NCI-H1436 (cell line): ENCODE data around the gene LGMN.

Experiments
- DNase-seq: peaks from one replicate; lab custom pipeline; 2025; lab: John Stamatoyannopoulos, UW

LGMN gene

DNA sequence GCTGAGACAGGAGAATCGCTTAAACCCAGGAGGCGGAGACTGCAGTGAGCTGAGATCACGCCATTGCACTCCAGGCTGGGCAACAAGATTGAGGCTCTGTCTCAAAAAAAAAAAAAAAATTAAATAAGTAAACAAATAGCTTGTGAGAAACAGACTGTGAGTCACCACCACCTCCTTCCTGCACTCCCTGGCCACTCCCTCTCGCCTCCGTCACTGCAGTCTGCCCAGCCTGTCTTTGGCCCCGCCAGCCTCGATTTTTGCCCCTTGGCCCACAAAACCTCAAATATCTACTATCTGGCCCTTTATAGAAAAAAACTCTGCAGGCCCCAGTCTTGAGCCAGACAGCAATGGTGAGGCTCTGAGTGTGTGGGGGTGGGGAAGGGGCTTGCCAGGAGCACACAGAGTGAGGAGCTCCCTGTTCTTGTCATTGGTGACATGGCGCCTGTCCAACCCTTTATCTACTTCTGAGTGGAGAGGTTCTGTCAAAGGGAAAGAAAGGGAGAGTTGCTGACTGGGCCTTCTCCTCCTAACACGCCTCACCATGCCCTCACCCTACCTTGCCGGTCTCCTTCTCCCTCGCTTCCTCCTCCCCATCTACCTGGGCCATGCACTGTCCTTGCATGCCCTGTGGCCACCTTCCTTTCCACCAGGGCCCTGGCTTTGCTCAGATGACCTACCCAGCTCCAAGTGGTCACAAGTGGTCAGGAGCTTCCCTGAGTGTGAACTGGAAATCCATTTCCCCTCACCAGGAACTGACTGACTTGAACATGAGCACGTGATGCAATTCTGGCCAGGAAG, 22.1 kb downstream of the LGMN start:
- no peak for DNase-seq

DNA sequence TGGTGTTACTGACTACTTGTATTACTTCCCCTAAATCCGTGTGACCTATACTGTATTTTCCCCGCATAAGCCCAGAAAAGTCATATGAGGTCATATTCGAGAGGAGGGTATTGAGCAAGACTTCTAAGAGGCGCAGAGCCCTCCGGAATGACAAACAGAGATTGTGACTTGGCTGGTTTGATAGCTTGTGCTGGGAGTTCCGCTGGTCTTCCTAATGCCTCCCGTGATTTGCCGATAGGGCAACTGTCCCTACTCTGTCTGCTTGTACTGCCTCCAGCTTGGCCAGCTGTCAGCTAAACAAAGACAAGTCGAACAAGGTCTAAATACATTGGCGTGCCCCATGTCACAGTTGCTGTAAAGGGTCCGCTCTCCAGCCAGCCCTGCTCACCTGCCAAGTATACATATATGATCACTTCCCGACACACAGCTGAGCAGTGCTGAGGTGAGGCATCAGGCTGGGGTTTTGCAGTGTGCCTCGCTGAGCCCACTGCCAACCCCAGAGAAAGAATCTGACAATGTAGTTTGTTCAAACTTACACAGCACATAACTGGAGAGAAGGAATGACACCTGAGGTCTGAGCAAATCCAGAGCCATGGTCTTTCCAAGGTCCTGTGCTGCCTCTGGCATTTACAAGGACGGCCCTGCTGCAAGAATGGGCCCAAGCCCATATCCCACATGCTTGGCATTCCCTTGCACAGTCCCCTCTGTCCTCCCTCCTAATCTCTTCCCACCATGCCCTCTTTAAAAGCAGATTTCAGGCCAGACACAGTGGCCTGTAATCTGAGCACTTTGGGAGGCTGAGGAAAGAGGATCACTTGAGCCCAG, 23.7 kb downstream of the LGMN start:
- DNase-seq: no peak

DNA sequence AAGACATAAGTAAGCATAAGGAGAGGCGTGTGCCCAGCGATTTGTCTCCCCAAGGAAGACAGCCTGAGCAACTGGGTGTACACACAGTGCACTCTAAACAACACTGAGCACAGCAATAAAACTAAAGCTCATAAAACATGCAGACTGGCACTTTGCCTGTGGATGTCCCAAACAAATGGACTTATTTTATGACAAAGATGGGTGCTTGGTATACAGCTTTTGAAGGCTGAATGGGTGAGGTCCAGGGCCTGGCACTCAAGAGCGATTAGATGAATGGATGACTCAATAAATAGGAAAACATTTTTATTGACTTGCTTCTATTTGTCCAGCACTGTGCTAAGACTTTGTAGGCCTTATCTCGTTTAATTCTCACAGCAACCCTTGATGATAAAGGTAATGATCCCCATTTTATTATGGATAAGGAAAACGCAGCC, 28.5 kb downstream of the LGMN start:
- DNase-seq: no peak

DNA sequence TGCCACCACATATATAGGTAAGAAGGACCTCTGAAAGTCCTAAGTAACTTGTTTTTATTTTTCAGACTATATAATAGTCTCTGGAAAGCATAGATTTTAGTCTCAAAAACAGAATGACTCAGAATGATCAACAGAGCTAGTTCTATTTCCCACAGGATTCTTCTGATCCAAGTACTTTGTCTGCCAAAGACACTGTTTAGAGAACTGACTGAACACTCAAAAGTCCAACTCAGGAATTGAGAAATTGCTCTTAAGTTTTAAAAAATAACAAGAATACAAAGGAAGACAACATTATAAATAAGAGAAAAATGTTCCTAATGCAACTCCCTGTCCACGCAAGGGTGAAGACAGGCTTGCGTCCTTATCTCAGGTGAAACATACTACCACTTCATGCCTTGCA, 29.0 kb downstream of the LGMN start:
- no peak for DNase-seq

DNA sequence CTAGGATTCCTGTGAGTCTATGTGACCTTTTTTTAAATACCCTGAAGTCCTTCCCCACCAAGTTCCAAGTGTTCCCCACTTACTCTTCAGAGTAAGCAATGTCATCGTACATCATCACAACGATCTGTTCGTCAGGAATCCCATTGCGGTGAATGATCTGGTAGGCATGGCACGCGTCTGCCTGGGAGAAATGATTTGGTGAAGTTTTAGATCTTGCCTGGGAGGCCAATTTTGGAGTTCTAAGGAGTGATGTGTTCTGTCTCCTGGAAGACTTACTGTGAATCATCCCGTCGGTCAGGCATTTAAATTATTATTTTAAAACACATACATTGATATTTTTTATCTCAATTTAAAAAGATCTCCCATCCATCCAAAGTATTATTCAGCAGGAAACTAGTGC, 29.8 kb downstream of the LGMN start:
- no peak for DNase-seq

DNA sequence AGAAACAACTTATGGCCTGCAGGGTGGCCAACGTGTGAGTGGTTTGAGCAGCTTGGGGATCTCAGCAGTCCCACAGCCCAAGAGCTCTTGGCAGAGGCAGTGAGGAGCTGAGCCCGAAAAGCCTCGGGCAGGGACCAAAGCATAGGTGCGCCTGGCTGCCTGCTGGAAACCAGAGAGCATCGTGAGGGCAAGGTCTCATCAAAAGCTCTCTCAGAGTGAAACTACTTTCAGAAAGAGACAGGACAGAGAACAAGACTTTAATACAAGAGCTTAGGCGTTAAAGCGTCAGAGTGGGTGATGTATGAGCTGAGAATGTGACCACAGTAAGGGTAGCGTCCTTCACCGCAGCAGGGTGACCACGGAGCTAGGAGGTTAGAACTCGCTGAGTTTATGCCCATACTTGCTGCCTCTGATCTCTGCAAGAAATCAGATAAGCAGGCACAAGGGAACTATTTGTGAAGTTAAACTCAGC, 30.8 kb downstream of the LGMN start:
- DNase-seq: no peak

DNA sequence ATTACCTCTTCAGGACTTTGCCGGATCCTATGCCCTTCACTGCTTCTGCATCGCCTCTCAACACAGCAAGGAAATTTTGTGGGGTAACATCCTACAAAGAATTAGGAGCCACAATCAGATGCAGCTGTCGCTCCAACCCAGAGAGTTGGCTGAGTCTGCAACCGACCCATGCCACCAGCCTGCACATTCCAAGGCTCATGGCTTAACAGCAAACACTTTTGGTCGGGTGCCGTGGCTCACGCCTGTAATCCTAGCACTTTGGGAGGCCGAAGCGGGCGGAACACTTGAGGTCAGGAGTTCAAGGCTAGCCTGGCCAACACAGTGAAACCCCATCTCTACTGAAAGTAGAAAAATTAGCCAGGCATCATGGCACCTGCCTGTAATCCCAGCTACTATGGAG, 32.3 kb downstream of the LGMN start:
- DNase-seq: no peak

DNA sequence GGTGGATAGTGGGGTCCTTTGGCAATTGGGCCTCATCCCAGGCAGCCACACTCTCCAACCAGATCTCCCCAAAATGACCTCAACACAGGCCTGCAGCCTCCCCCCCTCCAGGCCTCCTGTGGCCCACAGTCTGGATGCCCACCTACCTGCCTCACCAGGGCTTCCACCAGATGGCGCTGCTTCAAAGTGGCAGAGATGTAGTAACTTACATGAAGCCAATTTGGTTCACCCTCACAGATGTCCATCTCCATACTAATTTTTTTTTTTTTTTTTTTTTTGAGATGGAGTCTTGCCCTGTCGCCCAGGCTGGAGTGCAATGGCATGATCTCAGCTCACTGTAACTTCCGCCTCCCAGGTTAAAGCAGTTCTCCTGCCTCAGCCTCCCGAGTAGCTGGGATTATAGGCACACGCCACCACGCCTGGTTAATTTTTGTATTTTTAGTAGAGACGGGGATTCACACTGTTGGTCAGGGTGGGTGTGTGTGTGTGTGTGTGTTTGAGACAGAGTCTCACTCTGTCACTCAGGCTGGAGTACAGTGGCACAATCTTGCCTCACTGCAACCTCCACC, 33.6 kb downstream of the LGMN start:
- peak; percentile 79 for DNase-seq

DNA sequence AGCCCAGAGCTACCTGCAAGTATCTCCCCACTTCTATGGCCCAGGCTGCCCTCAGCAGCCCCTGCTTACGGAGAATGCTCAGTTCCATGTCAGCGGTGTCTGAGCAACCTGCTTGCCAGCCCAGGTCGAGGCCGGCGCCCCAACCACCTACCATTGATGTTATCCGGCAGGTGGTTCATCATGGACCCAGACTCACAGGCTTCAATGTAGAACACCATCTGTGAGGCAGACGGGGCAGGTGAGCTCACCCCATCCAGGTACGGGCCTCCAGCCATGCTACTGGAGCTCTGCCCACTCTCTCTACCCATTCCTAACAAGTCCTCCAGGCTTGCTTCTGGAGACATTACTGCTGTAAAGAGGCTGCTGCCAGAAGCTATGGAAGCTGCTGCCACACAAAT, 35.8 kb downstream of the LGMN start:
- DNase-seq: no peak

DNA sequence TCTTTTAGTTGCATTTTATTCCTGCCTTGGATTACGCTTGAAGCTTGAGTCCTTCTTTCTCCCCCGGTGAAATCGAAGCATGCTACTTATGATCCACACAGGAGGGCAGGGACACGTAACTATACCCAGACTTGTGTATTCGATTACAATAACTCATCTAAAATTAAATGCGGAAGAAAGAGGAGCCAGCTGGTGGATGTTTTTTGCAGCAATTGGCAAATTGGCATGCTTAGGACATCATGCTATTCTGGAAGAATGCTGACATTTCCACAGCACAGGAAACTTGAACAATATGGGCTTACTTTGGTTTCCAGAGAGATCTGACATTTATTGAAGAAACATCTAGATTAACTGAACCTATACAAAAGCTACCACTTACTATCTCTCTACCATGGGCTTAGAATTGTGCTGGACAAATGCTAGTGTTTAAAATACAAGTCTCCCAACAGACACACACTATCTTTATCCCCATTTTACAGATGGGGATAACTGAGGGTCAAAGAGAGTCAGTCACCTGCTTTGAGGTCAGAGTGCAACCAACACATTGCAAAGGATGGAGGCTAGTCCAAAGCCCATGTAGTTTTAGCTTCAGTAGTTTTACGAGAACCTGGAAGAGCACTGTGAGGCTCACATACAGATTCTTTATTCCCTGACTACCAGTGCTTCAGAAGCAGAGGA, 36.3 kb downstream of the LGMN start:
- no peak for DNase-seq

DNA sequence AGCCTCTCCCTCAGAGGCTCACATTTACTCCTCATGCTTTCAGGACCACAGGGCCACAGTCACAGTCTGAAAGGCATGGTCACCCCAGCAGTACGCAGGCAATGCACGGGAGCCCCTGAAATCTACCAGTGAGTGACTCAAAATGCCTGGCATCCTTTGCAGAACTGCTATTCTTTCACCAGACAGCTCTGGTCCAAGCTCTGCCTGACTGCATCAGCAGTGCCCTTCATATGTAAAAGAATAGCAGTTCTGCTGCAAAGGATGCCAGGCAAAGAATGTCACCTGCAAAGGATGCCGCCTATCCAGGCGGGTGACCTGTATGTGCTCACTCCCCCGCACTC, 38.5 kb downstream of the LGMN start:
- no peak for DNase-seq

DNA sequence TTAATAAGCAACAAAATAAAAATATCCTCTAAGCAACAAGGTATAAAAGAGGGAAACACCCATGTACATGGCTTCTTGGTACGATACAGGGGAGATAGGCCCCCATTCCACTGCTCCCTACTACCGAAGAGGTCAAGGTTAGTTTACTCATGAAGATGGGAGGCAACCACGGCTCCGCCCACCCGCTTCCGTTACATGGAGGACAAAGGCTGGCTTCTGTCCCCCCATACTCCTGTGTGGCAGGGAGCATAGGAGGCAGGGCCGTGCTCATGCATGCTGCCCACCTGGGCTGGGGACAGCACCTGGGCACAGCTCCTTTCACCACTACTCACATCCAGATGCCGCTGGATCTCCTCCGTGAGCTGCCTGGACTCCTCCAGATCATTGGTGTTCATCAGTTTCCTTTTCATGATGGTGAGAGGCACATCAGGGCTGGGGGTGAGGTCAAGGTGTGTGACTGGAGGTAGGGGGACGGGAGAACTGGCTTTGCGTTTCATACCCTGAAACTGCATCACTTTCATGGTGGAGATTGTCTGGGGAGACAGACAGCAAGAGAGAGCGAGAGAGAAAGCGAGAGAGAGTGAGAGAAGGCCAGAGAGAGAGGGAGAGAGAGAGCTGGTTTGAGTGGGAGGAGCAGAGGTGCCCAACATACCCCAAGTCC, 39.0 kb downstream of the LGMN start:
- no peak for DNase-seq

DNA sequence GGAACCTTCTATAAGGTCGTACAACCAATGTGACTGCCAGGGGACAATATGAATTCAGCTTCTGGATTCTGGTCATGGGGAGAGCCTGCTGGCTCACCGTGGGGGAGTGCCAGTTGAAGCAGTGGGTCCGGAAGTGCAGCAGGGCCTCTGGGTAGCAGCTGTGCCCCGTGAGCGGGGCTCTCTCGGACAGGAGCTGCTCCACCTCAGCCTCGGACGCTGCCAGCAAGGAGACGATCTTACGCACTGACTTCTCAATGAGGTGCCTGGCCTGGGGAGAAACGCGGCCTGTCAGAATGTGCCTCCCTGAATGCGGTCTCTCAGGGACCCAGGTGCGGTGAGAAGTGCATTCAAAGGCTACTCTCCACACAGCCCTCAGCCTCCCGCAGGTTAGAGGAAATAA, 42.0 kb downstream of the LGMN start:
- no peak for DNase-seq

DNA sequence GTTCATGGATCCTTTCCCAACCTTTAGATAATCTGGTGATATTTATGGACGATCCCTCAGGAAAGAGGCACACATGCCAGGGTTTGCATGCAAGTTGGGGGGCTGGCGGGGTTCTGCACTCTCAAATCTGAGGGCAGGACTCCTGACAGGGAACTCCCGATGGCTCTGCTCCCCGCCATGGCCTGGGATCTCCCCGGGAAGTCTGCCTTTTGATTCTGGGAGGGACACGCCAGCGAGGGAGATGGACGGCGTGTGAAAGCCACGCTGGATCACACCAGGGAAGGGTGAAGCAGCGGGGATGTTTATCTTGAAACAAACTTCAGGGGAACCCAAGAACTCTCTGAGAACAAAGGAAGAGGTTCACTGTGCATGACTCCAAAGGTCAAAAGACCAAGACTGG, 43.6 kb downstream of the LGMN start:
- DNase-seq: no peak

DNA sequence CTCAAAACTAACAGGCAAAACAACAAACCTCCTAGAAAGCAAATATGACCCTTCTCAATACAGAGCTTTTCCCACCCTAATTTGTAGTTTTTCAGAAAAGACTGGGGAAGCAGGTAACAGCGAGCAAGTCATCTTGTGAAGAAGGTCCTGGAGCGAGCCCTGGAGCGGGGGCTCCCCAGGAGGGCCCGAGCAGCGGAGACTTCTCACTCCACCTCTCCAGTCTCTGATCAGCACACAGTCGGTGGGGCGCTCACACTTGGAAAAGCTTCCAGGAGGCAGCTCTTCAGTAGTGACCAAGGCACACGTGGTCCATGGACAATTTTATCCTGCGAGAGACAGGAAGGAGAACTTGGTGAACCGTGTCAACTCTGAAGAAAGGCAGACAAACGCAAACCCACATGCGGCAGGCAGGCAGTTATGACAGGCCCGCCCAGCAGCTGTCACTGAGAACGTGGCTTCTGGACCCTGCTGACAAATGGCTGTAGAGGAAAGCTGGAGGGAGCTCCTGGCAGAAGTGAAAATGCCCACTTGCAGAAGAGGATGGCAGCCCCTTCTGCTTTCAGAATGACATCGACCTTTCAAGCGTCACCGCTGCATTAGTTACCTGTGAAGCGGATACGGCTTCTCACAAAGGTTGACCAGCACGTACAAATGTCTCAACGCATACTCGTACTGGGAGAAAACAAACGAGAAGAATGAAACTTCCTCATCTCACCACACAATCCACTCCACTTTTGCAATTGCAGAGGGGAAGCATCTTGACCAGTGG, 44.2 kb downstream of the LGMN start:
- DNase-seq: no peak

DNA sequence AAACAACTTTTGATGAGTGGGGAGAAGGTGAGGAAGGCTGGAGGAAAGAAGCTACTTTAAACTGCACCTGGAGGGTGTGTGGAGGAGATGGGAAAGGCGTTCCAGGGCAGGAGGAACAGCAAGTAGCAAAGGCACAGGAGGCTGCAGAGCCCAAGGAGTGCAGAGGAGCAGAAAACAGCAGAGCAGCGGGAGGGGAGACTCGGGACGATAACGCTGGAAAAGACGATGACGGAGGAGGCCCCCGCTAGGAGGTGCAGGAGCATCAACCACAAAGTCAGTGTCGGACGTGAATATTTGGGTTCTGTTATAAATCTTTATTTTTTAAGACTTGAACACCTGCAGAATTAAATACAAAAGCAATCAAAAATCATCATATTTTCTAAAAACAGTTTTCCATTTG, 44.9 kb downstream of the LGMN start:
- no peak for DNase-seq

DNA sequence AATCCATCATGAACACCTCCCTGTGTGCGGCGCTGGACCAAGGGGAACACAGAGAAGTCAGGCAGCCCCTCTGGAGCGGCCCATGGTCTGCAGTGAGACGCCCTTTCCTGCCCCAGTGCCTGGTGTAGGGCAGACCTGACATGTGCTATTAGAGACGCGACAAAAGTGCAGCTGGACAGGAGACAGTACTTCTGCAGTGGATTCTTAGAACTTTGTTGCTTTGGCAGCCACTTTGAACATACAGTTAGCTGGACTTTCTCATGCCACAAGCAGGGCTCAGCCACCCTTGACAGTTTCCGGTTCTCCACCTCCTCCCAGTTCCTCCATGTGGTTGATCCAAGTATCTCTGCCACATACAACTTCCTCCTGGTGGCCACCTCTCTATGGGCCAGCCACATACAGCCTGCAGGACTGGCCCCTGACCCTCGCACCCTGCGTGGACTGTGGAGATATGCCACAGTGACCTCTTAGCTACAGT, 45.9 kb downstream of the LGMN start:
- no peak for DNase-seq

DNA sequence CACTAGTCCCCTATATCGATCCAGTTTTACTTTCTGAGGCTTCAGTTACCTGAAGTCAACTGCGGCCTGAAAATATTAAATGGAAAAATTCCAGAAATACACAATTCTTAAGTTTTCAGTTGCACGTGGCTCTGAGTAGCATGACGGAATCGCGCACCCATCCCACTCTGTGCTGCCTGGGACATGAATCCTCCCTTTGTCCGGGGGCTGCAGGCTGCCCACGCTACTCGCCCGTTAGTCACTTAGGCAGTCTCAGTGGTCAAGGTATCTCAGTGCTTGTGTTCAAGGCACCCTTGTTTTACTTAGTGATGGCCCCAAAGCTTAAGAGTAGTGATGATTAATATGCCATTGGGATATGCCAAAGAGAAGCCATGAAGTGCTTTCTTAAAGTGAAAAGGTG, 46.6 kb downstream of the LGMN start:
- no peak for DNase-seq

DNA sequence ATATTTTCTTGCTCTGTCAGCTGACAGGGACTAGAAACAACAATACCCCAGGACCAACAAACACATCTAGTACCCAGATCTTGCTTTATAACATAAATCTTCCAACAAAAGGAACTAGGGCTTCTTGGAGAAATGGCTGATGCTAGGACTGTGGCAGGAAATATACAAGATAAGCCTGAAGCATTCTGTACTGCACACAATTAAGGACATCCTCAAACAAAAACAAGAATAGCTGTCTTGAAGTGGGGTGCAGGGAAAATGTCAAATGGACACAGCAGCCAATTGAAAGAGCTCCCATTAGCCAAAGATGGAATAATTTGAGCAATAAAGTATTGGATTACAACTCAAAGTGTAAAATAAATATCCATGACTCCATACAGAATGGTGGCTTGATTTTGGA, 50.0 kb downstream of the LGMN start:
- no peak for DNase-seq

DNA sequence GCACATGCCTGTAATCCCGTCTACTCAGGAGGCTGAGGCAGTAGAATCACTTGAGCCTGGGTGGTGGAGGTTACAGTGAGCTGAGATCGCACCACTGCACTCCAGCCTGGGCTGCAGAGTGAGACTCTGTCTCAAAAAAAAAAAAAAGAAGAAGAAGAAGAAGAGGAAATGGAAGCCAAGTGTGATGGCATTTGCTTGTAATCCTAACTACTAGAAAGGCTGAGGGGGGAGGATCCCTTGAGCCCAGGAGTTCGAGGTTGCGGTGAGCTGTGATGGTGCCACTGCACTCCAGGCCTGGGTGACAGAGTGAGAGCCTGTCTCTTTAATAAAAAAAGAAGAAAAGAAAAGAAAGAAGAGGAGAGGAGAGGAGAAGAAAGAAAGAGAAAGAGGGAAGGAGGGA, 52.1 kb downstream of the LGMN start:
- no peak for DNase-seq

DNA sequence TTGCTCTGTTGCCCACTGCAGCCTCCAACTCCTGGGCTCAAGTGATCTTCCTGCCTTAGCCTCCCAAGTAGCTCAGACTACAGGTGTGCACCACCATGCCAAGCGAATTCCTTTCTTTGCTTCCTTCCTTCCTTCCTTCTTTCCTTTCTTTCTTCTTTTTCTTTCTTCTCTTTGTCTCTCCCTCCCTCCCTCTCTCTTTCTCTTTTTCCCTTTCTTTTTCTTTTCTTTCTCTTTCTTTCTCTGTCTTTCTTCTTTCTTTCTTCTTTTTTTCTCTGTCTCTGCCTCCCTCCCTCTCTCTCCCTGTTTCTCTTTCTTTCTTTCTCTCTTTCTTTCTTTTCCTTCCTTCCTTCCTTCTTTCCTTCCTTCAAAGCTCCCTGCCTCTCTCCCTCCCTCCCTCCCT, 52.9 kb downstream of the LGMN start:
- DNase-seq: no peak
